ENCODE data around the gene INAFM2. TPM values are rescaled to one million over a fixed set of nuclear protein-coding genes. Genes with fewer than 3 reads are reported as not detected.
A peak's percentile ranks its signal among the peaks of the same experiment; 100 is the strongest.

INAFM2 gene
- total and polyA plus RNA-seq, 4 experiments from 2014 or later: 0.08 to 7.5 (median 5.0) TPM

DNA sequence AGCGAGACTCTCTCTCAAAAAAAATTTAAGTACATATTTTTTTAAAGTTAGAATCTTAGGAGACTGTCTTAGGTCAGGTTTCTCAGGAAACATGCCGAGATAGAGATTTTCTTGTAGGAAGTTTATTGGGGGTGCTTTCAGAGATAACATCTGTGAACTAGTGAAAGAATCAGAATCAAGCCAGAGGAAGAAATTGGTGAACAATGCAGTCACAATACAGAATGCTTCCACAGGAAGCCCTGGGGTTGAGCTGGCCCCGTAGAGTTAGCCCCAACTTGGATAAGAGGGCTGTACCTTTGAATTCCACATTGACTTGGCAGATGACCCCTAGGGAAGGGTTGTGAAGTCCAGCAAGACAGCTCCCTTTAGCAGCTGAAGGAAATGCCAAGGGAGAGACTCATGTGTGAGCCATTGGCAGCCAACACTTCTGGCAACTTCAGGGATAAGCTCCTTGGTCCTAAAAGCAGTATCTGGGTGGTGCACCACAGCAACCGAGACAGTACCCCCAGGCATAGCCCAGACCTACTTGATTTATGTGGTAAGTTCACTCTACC, 8.7 kb upstream of the INAFM2 start:
- Mint-ChIP-seq H3K4me1 (peaks cover 7 to 18% (median 12%) of the 10 kb centered on the region in 4 donors), H3K9me3 (no peaks in the 10 kb centered on the region), H3K4me3 (no peak overlapping the region), H3K27ac (no peak overlapping the region), H3K36me3 (no peaks in the 10 kb centered on the region), H3K27me3 (peaks cover 2 to 3% of the 10 kb centered on the region in 2 donors)
- intact Hi-C loops (cut with micrococcal nuclease): no loop called here
- DNase-seq: no peak
- Histone ChIP-seq H3K27ac (ENCODE audit: low read depth, low read length) (no peak overlapping the region), H3K4me1 (ENCODE audit: insufficient read depth, low read length) (peaks cover 14% of the 10 kb centered on the region), H3K36me3 (ENCODE audit: insufficient read depth, low read length) (no peaks in the 10 kb centered on the region), H3K9me3 (ENCODE audit: control insufficient read depth in 1 of 2, low read length in 2 of 2) (no peaks in the 10 kb centered on the region), H3K4me3 (ENCODE audit: low read length in 2 of 2) (no peak overlapping the region), H3K27me3 (ENCODE audit: insufficient read depth, low read length) (no peaks in the 10 kb centered on the region)
- ChIA-PET CTCF (ENCODE audit: partially characterized antibody) (interaction anchor here (0.9 to 23.8 kb wide), 6 partner anchors 8 to 86 kb away, joined by 3 to 634 read pairs (median 10); partner anchors contain the start of genes CCDC9B and INAFM2), POLR2A (ENCODE audit: partially characterized antibody) (interaction anchor here (0.9 to 1.9 kb wide), 3 partner anchors 8 to 68 kb away, joined by 3 to 9 read pairs (median 3); partner anchors contain the start of genes INAFM2 and KNSTRN)

DNA sequence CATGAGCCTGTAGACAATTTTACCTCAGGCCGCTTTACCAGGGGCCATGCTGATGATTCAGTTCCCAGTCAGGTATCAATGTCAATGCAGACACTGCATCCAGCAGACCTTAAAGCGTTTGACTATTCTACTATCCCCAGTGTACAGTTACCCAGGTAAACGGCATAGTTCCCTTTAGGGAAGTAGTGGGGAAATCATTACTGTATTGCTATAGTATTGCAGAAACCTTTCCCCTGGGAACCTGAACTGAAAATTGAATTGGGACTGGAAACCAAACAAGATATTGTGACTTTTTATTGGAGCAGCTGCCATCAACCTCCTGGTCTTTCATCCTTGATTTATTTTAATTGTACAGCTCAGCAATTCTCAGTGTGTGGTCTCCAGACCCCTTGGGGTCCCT, 6.6 kb upstream of the INAFM2 start:
- peaks cover 11 to 23% (median 16%) of the 10 kb centered on the region in 4 donors for H3K4me1 Mint-ChIP-seq
- no peaks in the 10 kb centered on the region for H3K36me3 ChIP-seq (ENCODE audit: insufficient read depth, low read length)
- intact Hi-C loops (cut with micrococcal nuclease): no loop called here
- no peak overlapping the region for H3K4me3 Mint-ChIP-seq
- H3K27me3 ChIP-seq (ENCODE audit: insufficient read depth, low read length): no peaks in the 10 kb centered on the region
- H3K4me1 ChIP-seq (ENCODE audit: insufficient read depth, low read length): peaks cover 9% of the 10 kb centered on the region
- H3K27ac ChIP-seq (ENCODE audit: low read depth, low read length): no peak overlapping the region
- no peaks in the 10 kb centered on the region for H3K36me3 Mint-ChIP-seq
- H3K27me3 Mint-ChIP-seq: peaks cover 3 to 7% of the 10 kb centered on the region in 2 donors
- ChIA-PET POLR2A (ENCODE audit: partially characterized antibody) (interaction anchor here (0.6 to 8.8 kb wide), 2 partner anchors 9 to 1017 kb away, joined by 3 to 90 read pairs; partner anchors contain the start of gene PLCB2), CTCF (ENCODE audit: partially characterized antibody) (interaction anchor here (1.5 to 23.8 kb wide), 4 partner anchors 9 to 41 kb away, joined by 3 to 634 read pairs (median 222); partner anchors contain the start of genes CCDC9B and PLCB2)
- H3K4me3 ChIP-seq (ENCODE audit: low read length in 2 of 2): no peak overlapping the region
- no peaks in the 10 kb centered on the region for H3K9me3 ChIP-seq (ENCODE audit: control insufficient read depth in 1 of 2, low read length in 2 of 2)
- no peak for DNase-seq
- H3K9me3 Mint-ChIP-seq: no peaks in the 10 kb centered on the region
- no peak overlapping the region for H3K27ac Mint-ChIP-seq

GRCh38 chr15:40317580-40317979, 5.9 kb upstream of the INAFM2 start:
- no peaks in the 10 kb centered on the region for H3K9me3 Mint-ChIP-seq
- ChIA-PET POLR2A (ENCODE audit: partially characterized antibody) (interaction anchor here (0.6 to 8.8 kb wide), 2 partner anchors 9 to 1016 kb away, joined by 3 to 90 read pairs; partner anchors contain the start of gene PLCB2), CTCF (ENCODE audit: partially characterized antibody) (interaction anchor here (1.5 to 23.8 kb wide), 4 partner anchors 10 to 41 kb away, joined by 3 to 634 read pairs (median 222); partner anchors contain the start of genes CCDC9B and PLCB2)
- no peak for DNase-seq
- peaks cover 3 to 7% of the 10 kb centered on the region in 2 donors for H3K27me3 Mint-ChIP-seq
- no peaks in the 10 kb centered on the region for H3K36me3 ChIP-seq (ENCODE audit: insufficient read depth, low read length)
- H3K4me1 ChIP-seq (ENCODE audit: insufficient read depth, low read length): peaks cover 12% of the 10 kb centered on the region
- H3K27ac ChIP-seq (ENCODE audit: low read depth, low read length): no peak overlapping the region
- H3K27ac Mint-ChIP-seq: no peak overlapping the region
- H3K4me1 Mint-ChIP-seq: peaks cover 12 to 29% (median 19%) of the 10 kb centered on the region in 4 donors
- no peak overlapping the region for H3K4me3 ChIP-seq (ENCODE audit: low read length in 2 of 2)
- no peak overlapping the region for H3K4me3 Mint-ChIP-seq
- intact Hi-C loops (cut with micrococcal nuclease): no loop called here
- no peaks in the 10 kb centered on the region for H3K27me3 ChIP-seq (ENCODE audit: insufficient read depth, low read length)
- H3K9me3 ChIP-seq (ENCODE audit: control insufficient read depth in 1 of 2, low read length in 2 of 2): no peaks in the 10 kb centered on the region
- H3K36me3 Mint-ChIP-seq: no peaks in the 10 kb centered on the region

DNA sequence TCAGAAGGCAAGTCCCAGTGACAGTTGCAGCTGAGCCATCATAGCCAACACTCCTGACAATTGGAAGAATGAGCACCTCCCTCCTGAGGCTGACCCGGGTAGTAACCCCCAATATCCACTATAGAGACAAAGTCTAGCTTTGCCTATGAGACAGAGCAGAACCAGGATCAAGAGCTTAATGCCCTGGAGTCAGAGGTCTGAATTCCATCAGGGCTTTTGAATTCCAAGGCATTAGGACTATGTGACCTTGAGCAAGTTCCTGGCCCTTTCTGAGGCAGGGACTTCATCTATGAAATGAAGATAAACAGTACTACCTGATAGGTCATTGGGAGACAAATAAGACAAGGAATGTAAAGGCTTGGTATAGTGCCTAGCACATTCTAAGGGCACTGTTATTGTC, 3.1 kb upstream of the INAFM2 start:
- H3K4me1 ChIP-seq (ENCODE audit: insufficient read depth, low read length): peaks cover 20% of the 10 kb centered on the region
- no peaks in the 10 kb centered on the region for H3K27me3 ChIP-seq (ENCODE audit: insufficient read depth, low read length)
- Mint-ChIP-seq H3K9me3 (no peaks in the 10 kb centered on the region), H3K27me3 (peaks cover 3 to 7% of the 10 kb centered on the region in 2 donors), H3K27ac (peak overlapping the region in 1 of 7 donors; percentile 34), H3K4me1 (peaks cover 14 to 34% (median 19%) of the 10 kb centered on the region in 4 donors), H3K4me3 (no peak overlapping the region), H3K36me3 (no peaks in the 10 kb centered on the region)
- no peak overlapping the region for H3K27ac ChIP-seq (ENCODE audit: low read depth, low read length)
- CTCF ChIA-PET (ENCODE audit: partially characterized antibody): interaction anchor here (1.1 to 23.8 kb wide), 7 partner anchors 12 to 149 kb away, joined by 3 to 634 read pairs (median 20); partner anchors contain the start of genes CCDC9B and PLCB2
- no peaks in the 10 kb centered on the region for H3K9me3 ChIP-seq (ENCODE audit: control insufficient read depth in 1 of 2, low read length in 2 of 2)
- intact Hi-C loops (cut with micrococcal nuclease): loop anchor here (5.0 kb wide), 3 partner anchors 38 to 912 kb away; partner anchors contain the start of genes ANKRD63, CHP1, DNAJC17 and EXD1
- POLR2A ChIA-PET (ENCODE audit: partially characterized antibody): interaction anchor here (1.1 to 8.8 kb wide), 4 partner anchors 12 to 18 kb away, joined by 4 to 90 read pairs (median 6); partner anchors contain the start of gene PLCB2
- no peaks in the 10 kb centered on the region for H3K36me3 ChIP-seq (ENCODE audit: insufficient read depth, low read length)
- DNase-seq: no peak
- H3K4me3 ChIP-seq (ENCODE audit: low read length in 2 of 2): no peak overlapping the region

- H3K27ac Mint-ChIP-seq: peak overlapping the region in 5 of 7 donors; percentile 20 to 79 (median 54)
- H3K4me3 Mint-ChIP-seq: peak overlapping the region in 2 of 8 donors; percentile 18 to 60
- peak; percentile 64 to 72 (median 70) for DNase-seq
- H3K9me3 Mint-ChIP-seq: no peaks in the 10 kb centered on the region
- Histone ChIP-seq H3K36me3 (ENCODE audit: insufficient read depth, low read length) (no peaks in the 10 kb centered on the region), H3K27ac (ENCODE audit: low read depth, low read length) (no peak overlapping the region), H3K27me3 (ENCODE audit: insufficient read depth, low read length) (no peaks in the 10 kb centered on the region), H3K4me3 (ENCODE audit: low read length in 2 of 2) (no peak overlapping the region), H3K9me3 (ENCODE audit: control insufficient read depth in 1 of 2, low read length in 2 of 2) (no peaks in the 10 kb centered on the region), H3K4me1 (ENCODE audit: insufficient read depth, low read length) (peaks cover 22% of the 10 kb centered on the region)
- POLR2A ChIA-PET (ENCODE audit: partially characterized antibody): interaction anchor here (1.1 to 8.8 kb wide), 3 partner anchors 13 to 19 kb away, joined by 4 to 90 read pairs (median 5); partner anchors contain the start of gene PLCB2
- peaks cover 14 to 35% (median 22%) of the 10 kb centered on the region in 4 donors for H3K4me1 Mint-ChIP-seq
- CTCF ChIA-PET (ENCODE audit: partially characterized antibody): interaction anchor here (0.7 to 23.8 kb wide), 12 partner anchors 12 to 312 kb away, joined by 3 to 634 read pairs (median 4); partner anchors contain the start of genes CCDC9B and PLCB2
- intact Hi-C loops (cut with micrococcal nuclease): loop anchor here (1.0 to 5.0 kb wide), 5 partner anchors 17 to 911 kb away; partner anchors contain the start of genes ANKRD63, CHP1, DNAJC17 and EXD1
- peaks cover 3 to 7% of the 10 kb centered on the region in 2 donors for H3K27me3 Mint-ChIP-seq
- H3K36me3 Mint-ChIP-seq: no peaks in the 10 kb centered on the region
These were observed 2.5 kb upstream of the INAFM2 start for GRCh38 chr15:40320931-40321371.

DNA sequence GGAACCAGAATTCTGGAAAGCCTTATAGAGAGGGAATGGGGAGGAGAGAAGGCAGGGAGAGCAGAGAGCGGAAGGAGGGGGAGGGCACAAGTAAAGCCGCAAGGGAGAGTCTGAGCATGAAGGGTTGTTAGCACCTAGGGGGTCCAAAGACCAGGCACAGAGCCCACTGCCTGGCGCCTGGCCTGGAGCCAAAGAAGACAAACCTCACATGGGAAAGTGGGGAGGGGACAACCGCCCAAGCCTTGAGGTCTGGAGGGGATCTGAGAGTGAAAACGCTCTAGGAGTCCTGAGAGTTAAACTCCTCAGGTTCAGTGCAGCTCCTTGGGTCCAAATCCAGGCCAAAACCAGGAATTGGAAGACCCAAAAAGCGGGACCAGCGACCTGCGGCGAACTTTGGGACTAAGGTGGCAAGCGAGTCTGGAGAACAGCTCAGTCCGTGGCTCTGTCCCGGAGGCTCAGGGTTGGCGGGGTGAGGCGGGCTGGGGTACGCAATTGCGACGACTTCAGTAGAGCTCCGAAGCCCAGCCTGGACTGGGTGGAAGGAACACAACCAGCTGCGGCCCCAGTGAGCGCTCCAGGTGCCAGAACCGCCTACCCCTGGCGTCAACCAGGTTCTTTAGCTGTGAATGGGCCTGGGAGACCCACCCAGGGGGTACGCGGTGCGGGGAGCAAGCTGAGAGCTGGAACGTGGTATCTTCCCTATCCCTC, 807 bp upstream of the INAFM2 start:
- Mint-ChIP-seq H3K27me3 (peaks cover 0 to 7% of the 10 kb centered on the region in 2 donors), H3K27ac (peak overlapping the region; percentile 15 to 93 (median 77)), H3K4me3 (peak overlapping the region; percentile 79 to 89 (median 85)), H3K9me3 (no peaks in the 10 kb centered on the region), H3K36me3 (no peaks in the 10 kb centered on the region), H3K4me1 (peaks cover 16 to 35% (median 24%) of the 10 kb centered on the region in 4 donors)
- CTCF ChIA-PET (ENCODE audit: partially characterized antibody): interaction anchor here (0.8 to 23.8 kb wide), 12 partner anchors 8 to 164 kb away, joined by 3 to 634 read pairs (median 6); partner anchors contain the start of genes CCDC9B and PLCB2
- intact Hi-C loops (cut with micrococcal nuclease): loop anchor here (1.0 to 5.0 kb wide), 5 partner anchors 14 to 910 kb away; partner anchors contain the start of genes ANKRD63, CHP1, DNAJC17 and EXD1
- no peaks in the 10 kb centered on the region for H3K36me3 ChIP-seq (ENCODE audit: insufficient read depth, low read length)
- DNase-seq: no peak
- H3K4me1 ChIP-seq (ENCODE audit: insufficient read depth, low read length): peaks cover 22% of the 10 kb centered on the region
- H3K27me3 ChIP-seq (ENCODE audit: insufficient read depth, low read length): no peaks in the 10 kb centered on the region
- POLR2A ChIA-PET (ENCODE audit: partially characterized antibody): interaction anchor here (0.6 to 8.8 kb wide), 11 partner anchors 9 to 283 kb away, joined by 3 to 90 read pairs (median 4); partner anchors contain the start of genes DISP2, IVD, PLCB2 and SRP14
- no peaks in the 10 kb centered on the region for H3K9me3 ChIP-seq (ENCODE audit: control insufficient read depth in 1 of 2, low read length in 2 of 2)
- H3K27ac ChIP-seq (ENCODE audit: low read depth, low read length): peak overlapping the region; percentile 29
- peak overlapping the region in 1 of 2 donors; percentile 56 for H3K4me3 ChIP-seq (ENCODE audit: low read length in 2 of 2)

All from CD4-positive, alpha-beta memory T cell (primary cell).